ENCODE data around the gene COP1.

Gene COP1

DNA sequence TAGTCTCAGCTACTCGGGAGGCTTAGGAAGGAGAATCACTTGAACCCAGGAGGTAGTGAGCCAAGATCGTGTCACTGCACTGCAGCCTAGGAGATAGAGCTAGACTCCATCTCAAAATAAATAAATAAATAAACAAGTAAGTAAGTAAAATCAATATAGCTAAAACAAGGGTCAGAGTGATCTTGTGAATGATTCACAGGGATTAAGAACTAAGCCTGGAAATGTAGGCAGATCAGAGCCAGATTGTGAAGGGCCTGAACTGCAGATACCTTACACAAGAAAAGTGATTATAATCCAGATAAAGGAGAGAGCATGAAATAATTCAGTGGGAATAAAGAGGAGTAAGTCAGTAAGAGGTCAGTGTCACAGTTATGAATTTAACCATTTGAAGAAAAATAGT, 41.5 kb downstream of the COP1 start:
- peaks cover 10 to 22% of the 10 kb centered on the region in 2 donors for H3K36me3 ChIP-seq (ENCODE audit: control insufficient read depth in 1 of 2, insufficient read depth in 2 of 2, low read length in 2 of 2)
- H3K27me3 ChIP-seq (ENCODE audit: low read depth, low read length) = no peaks in the 10 kb centered on the region
- H3K4me3 ChIP-seq (ENCODE audit: low read depth in 1 of 2, low read length in 2 of 2) = no peak overlapping the region
- H3K4me1 ChIP-seq (ENCODE audit: control insufficient read depth in 1 of 2, insufficient read depth in 2 of 2, low read length in 2 of 2) = no peaks in the 10 kb centered on the region
- H3K27ac ChIP-seq (ENCODE audit: low read length) = no peak overlapping the region
- no peaks in the 10 kb centered on the region for H3K9me3 ChIP-seq (ENCODE audit: control insufficient read depth in 1 of 2, low read length in 2 of 2)

DNA sequence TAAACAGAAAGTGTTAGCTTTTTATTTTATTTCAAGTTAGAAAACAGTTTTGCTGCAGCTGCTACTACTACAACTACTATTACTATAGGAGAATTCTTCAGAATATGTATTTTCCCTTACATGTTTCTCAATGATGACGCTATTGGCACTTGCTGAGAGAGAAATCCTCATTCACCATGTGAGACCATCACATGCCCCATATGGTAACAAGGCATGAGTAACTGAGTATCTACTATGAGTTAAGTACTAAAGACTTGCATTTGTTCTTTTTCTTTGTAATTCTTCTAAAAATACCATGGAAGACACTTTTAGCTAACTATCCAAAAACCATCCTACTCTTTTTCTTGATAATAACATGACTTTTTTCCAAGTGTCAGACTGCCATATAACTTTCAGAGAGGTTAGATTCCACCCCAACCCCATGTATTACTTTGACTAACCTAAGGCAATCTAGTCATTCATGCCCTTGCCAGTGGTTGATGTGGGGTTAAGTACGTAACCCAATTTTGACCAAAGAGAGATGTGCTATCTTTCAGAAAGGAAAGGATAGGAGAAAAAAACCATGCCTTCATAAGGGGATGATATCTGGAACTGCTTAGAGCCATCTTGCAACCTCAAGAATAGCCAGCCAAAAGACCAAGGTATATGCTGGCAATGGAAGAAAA, 42.9 kb downstream of the COP1 start:
- no peaks in the 10 kb centered on the region for H3K27me3 ChIP-seq (ENCODE audit: low read depth, low read length)

DNA sequence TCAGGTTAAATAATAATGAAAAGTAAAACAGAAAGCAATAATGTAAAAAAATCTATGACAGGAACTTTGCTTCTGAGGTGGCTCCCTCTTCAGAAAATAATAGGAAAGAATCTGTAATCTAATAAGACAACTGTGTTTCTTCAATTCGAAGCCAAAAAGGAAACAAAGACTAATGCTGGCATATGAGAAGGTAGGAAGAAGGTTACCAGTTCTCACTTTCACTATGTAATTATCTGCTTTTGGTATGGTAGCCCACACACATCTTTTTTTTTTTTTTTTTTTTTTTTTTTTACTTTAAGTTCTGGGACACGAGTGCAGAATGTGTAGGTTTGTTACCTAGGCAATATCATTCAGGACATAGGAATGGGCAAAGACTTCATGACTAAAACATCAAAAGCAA, 47.1 kb downstream of the COP1 start:
- Histone ChIP-seq H3K9me3 (ENCODE audit: control insufficient read depth in 1 of 2, low read length in 2 of 2) (peaks cover 11 to 13% of the 10 kb centered on the region in 2 donors), H3K36me3 (ENCODE audit: control insufficient read depth in 1 of 2, insufficient read depth in 2 of 2, low read length in 2 of 2) (peaks cover 15 to 43% of the 10 kb centered on the region in 2 donors), H3K27ac (ENCODE audit: low read length) (no peak overlapping the region), H3K27me3 (ENCODE audit: low read depth, low read length) (no peaks in the 10 kb centered on the region), H3K4me3 (ENCODE audit: low read depth in 1 of 2, low read length in 2 of 2) (no peak overlapping the region), H3K4me1 (ENCODE audit: control insufficient read depth in 1 of 2, insufficient read depth in 2 of 2, low read length in 2 of 2) (no peaks in the 10 kb centered on the region)

More for the DNA sequence above, 42.9 kb downstream of the COP1 start:
- Histone ChIP-seq H3K9me3 (ENCODE audit: control insufficient read depth in 1 of 2, low read length in 2 of 2) (no peaks in the 10 kb centered on the region), H3K27ac (ENCODE audit: low read length) (no peak overlapping the region), H3K36me3 (ENCODE audit: control insufficient read depth in 1 of 2, insufficient read depth in 2 of 2, low read length in 2 of 2) (peaks cover 11 to 21% of the 10 kb centered on the region in 2 donors), H3K4me3 (ENCODE audit: low read depth in 1 of 2, low read length in 2 of 2) (no peak overlapping the region), H3K4me1 (ENCODE audit: control insufficient read depth in 1 of 2, insufficient read depth in 2 of 2, low read length in 2 of 2) (no peaks in the 10 kb centered on the region)

DNA sequence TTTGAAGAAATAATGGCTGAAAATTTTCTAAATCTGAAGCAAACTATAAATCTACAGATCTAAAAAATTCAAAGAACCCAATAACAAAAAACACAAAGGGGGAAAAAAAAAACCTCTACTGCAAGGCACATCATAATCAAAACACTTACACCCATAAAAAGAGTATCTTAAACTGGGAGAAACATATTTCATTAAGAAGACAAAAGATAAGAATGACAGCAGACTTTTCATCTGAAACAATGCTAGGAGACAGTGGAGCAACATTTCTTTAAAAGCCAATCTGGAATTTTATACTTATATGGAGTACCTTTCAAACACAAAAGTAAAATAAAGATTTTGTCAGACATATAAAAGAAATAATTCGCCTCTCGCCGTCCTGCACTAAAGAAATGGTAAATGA, 49.1 kb downstream of the COP1 start:
- H3K36me3 ChIP-seq (ENCODE audit: control insufficient read depth in 1 of 2, insufficient read depth in 2 of 2, low read length in 2 of 2) = peaks cover 15 to 54% of the 10 kb centered on the region in 2 donors

DNA sequence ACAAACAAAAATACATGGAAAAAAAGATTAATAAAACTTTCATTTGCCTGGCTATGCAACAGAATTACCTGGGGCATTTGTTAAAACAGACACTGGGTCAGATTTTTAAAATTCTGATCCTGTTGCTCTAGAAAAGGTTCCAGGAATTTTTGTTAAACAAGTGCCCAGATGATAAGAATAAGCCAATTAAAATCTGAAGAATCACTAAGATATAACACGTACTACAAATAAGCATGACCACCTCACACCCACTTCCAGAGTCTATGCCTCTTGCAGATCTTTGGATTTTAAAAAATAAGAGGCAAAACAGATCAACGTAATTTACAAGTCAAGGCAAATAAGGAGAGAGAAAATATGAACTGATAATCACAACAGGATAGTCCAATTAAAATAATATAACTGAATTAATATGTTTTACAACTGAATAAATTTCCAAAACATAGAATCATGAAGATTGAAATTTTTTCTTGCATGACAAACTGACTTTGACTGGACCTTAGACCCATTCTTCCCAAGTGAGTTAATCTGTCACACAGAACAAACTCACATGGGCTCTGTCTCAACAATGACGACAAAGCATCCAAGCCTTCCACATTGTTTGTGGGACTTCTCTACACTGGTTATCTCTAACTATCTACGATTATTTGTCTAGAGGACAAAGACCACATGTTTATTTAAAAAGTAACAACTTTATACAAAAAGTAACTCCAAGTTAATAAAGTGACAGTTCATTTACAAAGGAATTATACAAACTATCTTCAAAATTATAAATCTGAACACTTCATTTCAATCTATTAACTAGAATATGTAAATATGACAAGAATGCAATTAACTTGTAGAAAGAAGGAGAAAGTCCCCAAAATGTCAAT, 56.9 kb downstream of the COP1 start:
- no peak overlapping the region for H3K27ac ChIP-seq (ENCODE audit: low read length)
- H3K27me3 ChIP-seq (ENCODE audit: low read depth, low read length) = no peaks in the 10 kb centered on the region
- no peak overlapping the region for H3K4me3 ChIP-seq (ENCODE audit: low read depth in 1 of 2, low read length in 2 of 2)
- no peaks in the 10 kb centered on the region for H3K9me3 ChIP-seq (ENCODE audit: control insufficient read depth in 1 of 2, low read length in 2 of 2)
- no peaks in the 10 kb centered on the region for H3K4me1 ChIP-seq (ENCODE audit: control insufficient read depth in 1 of 2, insufficient read depth in 2 of 2, low read length in 2 of 2)
- peaks cover 5 to 15% of the 10 kb centered on the region in 2 donors for H3K36me3 ChIP-seq (ENCODE audit: control insufficient read depth in 1 of 2, insufficient read depth in 2 of 2, low read length in 2 of 2)

More for the DNA sequence above, 49.1 kb downstream of the COP1 start:
- no peaks in the 10 kb centered on the region for H3K27me3 ChIP-seq (ENCODE audit: low read depth, low read length)
- H3K9me3 ChIP-seq (ENCODE audit: control insufficient read depth in 1 of 2, low read length in 2 of 2) = peaks cover 11 to 13% of the 10 kb centered on the region in 2 donors
- no peak overlapping the region for H3K27ac ChIP-seq (ENCODE audit: low read length)
- H3K4me1 ChIP-seq (ENCODE audit: control insufficient read depth in 1 of 2, insufficient read depth in 2 of 2, low read length in 2 of 2) = no peaks in the 10 kb centered on the region
- H3K4me3 ChIP-seq (ENCODE audit: low read depth in 1 of 2, low read length in 2 of 2) = no peak overlapping the region

DNA sequence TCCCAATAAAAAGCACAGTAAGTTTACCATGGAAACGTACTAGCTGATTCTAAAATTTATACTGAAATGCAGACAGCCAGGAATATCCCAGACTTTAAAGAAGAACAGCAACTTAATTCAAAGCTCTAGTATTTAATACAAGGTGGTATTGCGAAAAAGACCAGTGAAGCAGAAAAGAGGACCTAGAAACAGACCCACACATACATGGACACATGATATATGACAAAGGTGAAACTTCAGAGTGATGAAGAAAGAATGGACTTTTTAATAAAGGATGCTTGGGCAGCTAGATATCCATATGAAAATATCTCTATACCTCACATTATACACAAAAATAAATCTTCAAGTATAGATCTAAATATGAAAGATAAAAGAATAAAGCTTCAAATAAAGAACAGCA, 62.6 kb downstream of the COP1 start:
- peaks cover 0 to 3% of the 10 kb centered on the region in 2 donors for H3K9me3 ChIP-seq (ENCODE audit: control insufficient read depth in 1 of 2, low read length in 2 of 2)
- H3K36me3 ChIP-seq (ENCODE audit: control insufficient read depth in 1 of 2, insufficient read depth in 2 of 2, low read length in 2 of 2) = peaks cover 5 to 13% of the 10 kb centered on the region in 2 donors
- no peaks in the 10 kb centered on the region for H3K27me3 ChIP-seq (ENCODE audit: low read depth, low read length)
- no peak overlapping the region for H3K27ac ChIP-seq (ENCODE audit: low read length)
- H3K4me1 ChIP-seq (ENCODE audit: control insufficient read depth in 1 of 2, insufficient read depth in 2 of 2, low read length in 2 of 2) = no peaks in the 10 kb centered on the region
- no peak overlapping the region for H3K4me3 ChIP-seq (ENCODE audit: low read depth in 1 of 2, low read length in 2 of 2)

DNA sequence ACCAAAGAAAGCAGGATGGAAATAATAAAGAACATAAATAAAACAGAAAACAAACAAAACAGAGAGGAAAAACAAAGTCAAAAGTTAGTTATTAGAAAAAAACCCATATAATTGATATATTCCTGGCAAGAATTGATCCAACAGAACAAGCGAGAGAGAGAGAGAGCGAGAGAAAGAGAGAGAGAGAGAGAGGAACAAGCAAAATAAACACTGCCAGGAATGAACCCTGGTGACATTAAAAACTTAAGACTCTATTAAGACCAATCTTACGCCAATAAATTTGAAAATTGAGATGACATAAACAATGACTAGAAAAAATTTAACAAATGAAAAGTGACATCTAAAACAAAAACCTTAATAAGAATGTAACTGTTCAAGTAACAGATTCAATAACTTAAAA, 64.1 kb downstream of the COP1 start:
- no peaks in the 10 kb centered on the region for H3K4me1 ChIP-seq (ENCODE audit: control insufficient read depth in 1 of 2, insufficient read depth in 2 of 2, low read length in 2 of 2)
- H3K9me3 ChIP-seq (ENCODE audit: control insufficient read depth in 1 of 2, low read length in 2 of 2) = peaks cover 0 to 3% of the 10 kb centered on the region in 2 donors
- peaks cover 5 to 13% of the 10 kb centered on the region in 2 donors for H3K36me3 ChIP-seq (ENCODE audit: control insufficient read depth in 1 of 2, insufficient read depth in 2 of 2, low read length in 2 of 2)
- no peak overlapping the region for H3K4me3 ChIP-seq (ENCODE audit: low read depth in 1 of 2, low read length in 2 of 2)
- H3K27me3 ChIP-seq (ENCODE audit: low read depth, low read length) = no peaks in the 10 kb centered on the region
- H3K27ac ChIP-seq (ENCODE audit: low read length) = no peak overlapping the region

DNA sequence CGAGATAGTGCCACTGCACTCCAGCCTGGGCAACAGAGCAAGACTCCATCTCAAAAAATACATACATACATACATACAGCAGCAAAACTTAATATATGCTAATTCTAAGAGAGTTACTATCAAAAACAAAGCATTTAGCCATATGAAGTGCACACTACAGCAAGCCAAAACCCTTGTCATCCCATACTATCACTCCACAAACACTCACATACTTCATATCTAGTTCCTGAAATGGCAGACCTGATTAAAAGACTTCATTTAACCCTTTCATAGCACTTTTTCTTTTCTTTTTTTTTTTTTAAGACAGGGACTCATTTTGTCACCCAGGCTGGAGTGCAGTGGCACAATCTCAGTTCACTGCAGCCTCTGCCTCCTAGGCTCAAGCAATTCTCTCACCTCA, 65.6 kb downstream of the COP1 start:
- Histone ChIP-seq H3K27me3 (ENCODE audit: low read depth, low read length) (no peaks in the 10 kb centered on the region), H3K36me3 (ENCODE audit: control insufficient read depth in 1 of 2, insufficient read depth in 2 of 2, low read length in 2 of 2) (peaks cover 0 to 13% of the 10 kb centered on the region in 2 donors), H3K9me3 (ENCODE audit: control insufficient read depth in 1 of 2, low read length in 2 of 2) (peaks cover 0 to 3% of the 10 kb centered on the region in 2 donors), H3K27ac (ENCODE audit: low read length) (no peak overlapping the region), H3K4me3 (ENCODE audit: low read depth in 1 of 2, low read length in 2 of 2) (no peak overlapping the region), H3K4me1 (ENCODE audit: control insufficient read depth in 1 of 2, insufficient read depth in 2 of 2, low read length in 2 of 2) (no peaks in the 10 kb centered on the region)

DNA sequence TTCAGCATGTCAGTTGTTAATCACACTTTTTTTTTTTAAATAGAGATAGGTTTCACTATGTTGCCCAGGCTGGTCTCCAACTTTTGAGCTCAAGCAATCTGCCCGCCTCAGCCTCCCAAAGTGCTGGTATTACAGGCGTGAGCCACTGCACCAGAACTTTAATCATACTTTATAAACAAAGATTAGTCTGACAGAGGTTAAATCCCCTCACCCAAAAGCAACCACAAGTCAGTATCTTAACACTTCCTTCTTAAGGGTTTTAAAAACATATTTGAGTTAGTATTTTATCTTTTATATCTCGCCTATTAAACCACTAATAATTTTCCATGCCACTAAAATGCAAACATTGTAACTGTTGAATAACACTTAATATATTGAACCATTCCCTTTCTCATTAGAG, 70.2 kb downstream of the COP1 start:
- no peak overlapping the region for H3K27ac ChIP-seq (ENCODE audit: low read length)
- peaks cover 3 to 7% of the 10 kb centered on the region in 2 donors for H3K36me3 ChIP-seq (ENCODE audit: control insufficient read depth in 1 of 2, insufficient read depth in 2 of 2, low read length in 2 of 2)
- no peaks in the 10 kb centered on the region for H3K9me3 ChIP-seq (ENCODE audit: control insufficient read depth in 1 of 2, low read length in 2 of 2)
- no peaks in the 10 kb centered on the region for H3K4me1 ChIP-seq (ENCODE audit: control insufficient read depth in 1 of 2, insufficient read depth in 2 of 2, low read length in 2 of 2)
- H3K27me3 ChIP-seq (ENCODE audit: low read depth, low read length) = no peaks in the 10 kb centered on the region
- no peak overlapping the region for H3K4me3 ChIP-seq (ENCODE audit: low read depth in 1 of 2, low read length in 2 of 2)

DNA sequence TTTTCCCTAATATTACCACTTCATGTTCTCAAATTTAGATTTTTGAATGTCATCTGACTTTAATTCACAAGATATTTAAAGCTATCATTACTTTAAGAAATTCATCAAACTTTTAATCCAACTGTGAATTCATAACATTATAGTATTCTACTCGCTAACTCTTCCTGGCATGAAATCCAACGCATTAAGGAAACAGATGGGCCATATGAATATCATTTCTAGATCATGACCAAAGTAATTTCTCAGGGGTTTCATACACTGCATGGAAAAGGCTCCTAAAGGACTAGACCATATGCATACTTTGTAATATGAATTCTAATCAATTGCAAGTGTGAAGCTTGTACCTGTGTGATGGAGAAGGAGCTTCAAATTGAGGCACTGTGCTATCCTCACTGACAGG, 72.4 kb downstream of the COP1 start:
- Histone ChIP-seq H3K36me3 (ENCODE audit: control insufficient read depth in 1 of 2, insufficient read depth in 2 of 2, low read length in 2 of 2) (peaks cover 3 to 7% of the 10 kb centered on the region in 2 donors), H3K27ac (ENCODE audit: low read length) (no peak overlapping the region), H3K4me3 (ENCODE audit: low read depth in 1 of 2, low read length in 2 of 2) (no peak overlapping the region), H3K27me3 (ENCODE audit: low read depth, low read length) (no peaks in the 10 kb centered on the region), H3K9me3 (ENCODE audit: control insufficient read depth in 1 of 2, low read length in 2 of 2) (no peaks in the 10 kb centered on the region), H3K4me1 (ENCODE audit: control insufficient read depth in 1 of 2, insufficient read depth in 2 of 2, low read length in 2 of 2) (no peaks in the 10 kb centered on the region)

DNA sequence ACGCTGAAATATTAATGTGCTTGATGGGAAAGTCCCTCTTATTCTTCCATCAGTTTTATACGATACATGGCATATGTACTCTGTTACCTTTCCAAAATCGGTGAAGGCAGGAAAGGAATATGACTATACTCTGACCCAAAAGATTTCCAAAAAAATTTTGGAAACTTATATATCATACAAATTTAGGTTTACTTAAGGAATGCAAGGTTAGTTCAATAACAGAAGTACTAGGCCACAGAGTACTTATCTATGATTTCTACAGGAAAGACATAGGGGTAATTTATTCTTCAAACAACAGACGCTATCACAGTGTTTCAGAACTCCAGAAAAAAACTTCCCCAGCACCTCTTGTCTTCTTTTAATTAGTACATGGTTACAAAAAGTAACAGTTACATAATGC, 84.8 kb downstream of the COP1 start:
- Histone ChIP-seq H3K27ac (ENCODE audit: low read length) (no peak overlapping the region), H3K4me3 (ENCODE audit: low read depth in 1 of 2, low read length in 2 of 2) (no peak overlapping the region), H3K27me3 (ENCODE audit: low read depth, low read length) (no peaks in the 10 kb centered on the region), H3K9me3 (ENCODE audit: control insufficient read depth in 1 of 2, low read length in 2 of 2) (peaks cover 3 to 11% of the 10 kb centered on the region in 2 donors), H3K4me1 (ENCODE audit: control insufficient read depth in 1 of 2, insufficient read depth in 2 of 2, low read length in 2 of 2) (no peaks in the 10 kb centered on the region), H3K36me3 (ENCODE audit: control insufficient read depth in 1 of 2, insufficient read depth in 2 of 2, low read length in 2 of 2) (peaks cover 0 to 8% of the 10 kb centered on the region in 2 donors)

Data from muscle layer of duodenum (tissue), 2 donors.